22Rv1 (cell line): ENCODE data around the gene EIF2D.
"Not testable (repeated sequence)": the region's sequence is repeated elsewhere in the genome, so short reads cannot be mapped to it uniquely, and the experiment has no call there.

Source experiments
- H3K27ac ChIP-seq: fragments of 450-650 bp; 2 replicates; pipeline ENCODE4 v1.5.1; 2017
- ZFX ChIP-seq: fragments of 450-650 bp; IDR thresholded peaks from 2 replicates; pipeline ENCODE4 v1.6.1; 2017; ENCODE audit warnings: antibody characterized with exemption, borderline replicate concordance
- TF ChIP-seq, protein P1 (sequence below): fragments of 450-650 bp; IDR thresholded peaks from 2 replicates; pipeline ENCODE4 v1.5.1; 2017; ENCODE audit warnings: mild to moderate bottlenecking

EIF2D gene

DNA sequence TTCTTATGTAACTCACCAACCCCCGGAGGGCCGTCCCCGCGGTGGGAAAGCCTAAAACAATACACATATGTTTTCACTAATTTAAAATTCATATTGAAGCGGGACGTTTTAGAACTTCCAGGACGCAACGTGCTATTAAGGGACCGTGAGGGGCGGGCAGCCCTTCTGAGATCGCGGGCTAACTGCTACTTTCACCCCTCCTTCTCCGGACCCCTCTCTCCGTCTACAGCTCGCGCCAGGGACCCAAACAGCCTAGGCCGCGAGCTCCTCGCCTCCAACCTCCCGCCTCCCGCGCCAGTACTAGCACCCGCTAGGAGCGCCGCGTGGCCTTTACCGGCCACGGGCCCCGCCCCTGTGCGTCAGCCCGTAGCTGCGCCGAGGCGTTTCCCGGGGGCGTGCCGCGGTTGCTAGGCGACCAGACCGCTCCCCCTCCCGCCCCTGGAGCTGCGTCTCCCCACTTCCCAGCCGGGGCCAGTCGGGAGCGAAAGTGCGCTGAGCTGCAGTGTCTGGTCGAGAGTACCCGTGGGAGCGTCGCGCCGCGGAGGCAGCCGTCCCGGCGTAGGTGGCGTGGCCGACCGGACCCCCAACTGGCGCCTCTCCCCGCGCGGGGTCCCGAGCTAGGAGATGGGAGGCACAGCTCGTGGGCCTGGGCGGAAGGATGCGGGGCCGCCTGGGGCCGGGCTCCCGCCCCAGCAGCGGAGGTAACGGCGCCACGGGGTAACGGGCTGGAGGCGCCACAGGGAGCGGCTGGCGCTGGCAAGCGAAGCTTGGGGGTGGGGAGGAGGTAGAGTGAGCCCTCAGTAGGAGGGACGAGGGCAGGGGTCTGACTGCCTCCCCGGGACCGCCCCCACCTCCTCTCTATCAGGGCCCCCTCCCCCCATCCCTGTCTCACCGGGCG is 23.1 kb upstream of the EIF2D start, which contains the start of gene DYRK3:
Gene DYRK3, plus strand, starts transcription at position 457 of the 898 bp plus-strand sequence. Its CDS starts 168 bp downstream, at position 625.
- TF ChIP-seq, protein P1, sequence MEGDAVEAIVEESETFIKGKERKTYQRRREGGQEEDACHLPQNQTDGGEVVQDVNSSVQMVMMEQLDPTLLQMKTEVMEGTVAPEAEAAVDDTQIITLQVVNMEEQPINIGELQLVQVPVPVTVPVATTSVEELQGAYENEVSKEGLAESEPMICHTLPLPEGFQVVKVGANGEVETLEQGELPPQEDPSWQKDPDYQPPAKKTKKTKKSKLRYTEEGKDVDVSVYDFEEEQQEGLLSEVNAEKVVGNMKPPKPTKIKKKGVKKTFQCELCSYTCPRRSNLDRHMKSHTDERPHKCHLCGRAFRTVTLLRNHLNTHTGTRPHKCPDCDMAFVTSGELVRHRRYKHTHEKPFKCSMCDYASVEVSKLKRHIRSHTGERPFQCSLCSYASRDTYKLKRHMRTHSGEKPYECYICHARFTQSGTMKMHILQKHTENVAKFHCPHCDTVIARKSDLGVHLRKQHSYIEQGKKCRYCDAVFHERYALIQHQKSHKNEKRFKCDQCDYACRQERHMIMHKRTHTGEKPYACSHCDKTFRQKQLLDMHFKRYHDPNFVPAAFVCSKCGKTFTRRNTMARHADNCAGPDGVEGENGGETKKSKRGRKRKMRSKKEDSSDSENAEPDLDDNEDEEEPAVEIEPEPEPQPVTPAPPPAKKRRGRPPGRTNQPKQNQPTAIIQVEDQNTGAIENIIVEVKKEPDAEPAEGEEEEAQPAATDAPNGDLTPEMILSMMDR, result no peak; the same call in 1 of the 2 replicates
- TF ChIP-seq ZFX, result no peak
- peak within 1 kb of the TSS; percentile 21; the same call in 1 of the 2 replicates for H3K27ac ChIP-seq

DNA sequence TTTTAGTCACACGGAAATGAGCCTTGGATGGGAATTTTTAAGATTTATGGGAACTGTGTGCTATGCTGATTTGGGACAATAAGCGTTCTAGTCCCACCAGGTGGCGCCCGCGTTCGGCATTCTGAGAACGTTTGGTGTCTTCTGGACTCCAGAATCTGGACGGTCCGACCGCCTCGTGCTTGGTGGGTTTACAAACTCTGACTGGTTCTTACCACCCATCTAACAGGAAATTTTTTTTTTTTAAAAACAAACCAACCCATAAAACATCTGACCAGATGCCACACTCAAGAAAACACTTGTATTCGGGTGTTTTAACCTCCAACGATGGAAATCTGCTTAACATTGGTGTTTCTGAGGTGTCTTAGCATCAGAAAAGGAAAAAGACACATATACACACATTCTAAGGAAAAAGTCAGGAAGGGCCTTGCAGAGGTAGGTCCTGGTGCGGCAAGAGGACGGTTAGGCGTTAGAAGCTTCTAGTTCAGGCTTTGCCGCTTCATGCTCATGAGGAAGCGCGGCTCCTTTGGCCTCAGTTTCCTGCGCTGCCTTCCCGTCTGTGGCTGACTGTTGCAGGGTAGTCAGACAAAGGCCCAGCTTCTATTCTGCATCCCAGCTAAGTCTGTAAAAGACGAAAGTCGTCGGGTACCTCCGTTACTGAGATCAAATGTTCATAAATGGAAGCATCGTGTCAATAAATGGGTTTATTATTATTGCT is 22.3 kb upstream of the EIF2D start:
- TF ChIP-seq, protein P1, result peak; percentile 99
- TF ChIP-seq ZFX, result no peak
- peak overlapping the region; percentile 21; the same call in 1 of the 2 replicates for H3K27ac ChIP-seq

DNA sequence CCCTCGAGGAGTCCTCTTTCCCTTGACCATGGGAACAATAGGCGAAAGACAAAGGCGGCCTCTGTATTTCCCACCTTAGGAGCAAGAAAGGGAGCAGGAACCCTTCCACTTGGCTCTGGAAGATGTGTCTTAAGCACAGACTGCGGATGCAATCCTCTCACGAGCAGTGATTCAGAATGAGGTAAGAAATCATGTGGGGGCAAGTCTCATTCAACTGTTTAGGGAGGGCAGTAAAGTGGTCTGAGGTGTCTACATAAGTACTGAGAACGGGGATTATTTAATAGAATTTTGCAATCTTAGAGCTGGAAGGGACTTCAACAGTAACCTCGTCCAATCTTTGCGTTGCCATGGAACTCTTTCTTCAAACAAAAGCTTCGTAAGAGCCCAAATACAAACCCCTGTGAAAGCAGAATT is 21.4 kb upstream of the EIF2D start:
- H3K27ac ChIP-seq, result no peak overlapping the region
- TF ChIP-seq, protein P1, result no peak
- TF ChIP-seq ZFX, result no peak

DNA sequence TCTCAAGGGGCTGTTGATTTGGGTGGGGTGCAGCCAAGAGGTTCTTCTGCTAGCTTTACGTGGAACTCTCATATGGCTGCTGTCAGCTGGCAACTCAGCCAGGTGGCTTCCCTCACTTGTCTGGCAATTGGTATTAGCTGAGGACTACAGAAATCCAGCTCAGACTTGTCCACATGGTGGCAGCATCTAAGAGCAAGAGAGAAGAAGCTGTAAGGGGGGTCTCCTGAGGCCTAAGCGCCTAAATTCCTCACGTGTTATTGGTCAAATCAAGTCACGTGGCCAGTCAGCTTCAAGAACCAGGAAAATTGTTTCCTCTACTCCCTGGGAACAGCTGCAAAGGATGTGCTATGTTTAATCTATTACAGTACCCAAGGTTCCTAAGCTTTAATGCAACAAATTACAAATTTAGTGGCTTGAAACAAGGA is 18.8 kb upstream of the EIF2D start:
- H3K27ac ChIP-seq, result no peak overlapping the region
- no peak for TF ChIP-seq ZFX
- TF ChIP-seq, protein P1, result peak; percentile 65

DNA sequence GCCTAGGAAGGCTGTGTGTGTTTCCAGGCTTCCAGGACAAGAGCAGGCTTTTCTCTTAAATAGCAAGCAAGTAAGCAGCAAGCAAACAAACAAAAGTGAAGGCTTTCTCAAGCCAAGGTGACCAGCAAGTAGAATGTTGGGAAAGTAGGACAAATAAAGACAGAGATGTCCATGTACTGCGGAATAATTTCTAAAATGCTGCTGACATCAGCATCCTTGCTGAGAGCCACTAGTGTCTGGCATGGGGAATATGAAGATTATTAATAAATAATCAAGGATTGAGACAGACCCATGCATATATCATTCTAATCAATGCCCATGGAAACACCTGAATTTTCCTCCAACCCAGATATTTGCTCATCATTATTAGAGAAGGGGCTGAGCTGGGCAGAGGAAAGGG is 16.7 kb upstream of the EIF2D start:
- TF ChIP-seq ZFX, result no peak
- TF ChIP-seq, protein P1, result no peak

DNA sequence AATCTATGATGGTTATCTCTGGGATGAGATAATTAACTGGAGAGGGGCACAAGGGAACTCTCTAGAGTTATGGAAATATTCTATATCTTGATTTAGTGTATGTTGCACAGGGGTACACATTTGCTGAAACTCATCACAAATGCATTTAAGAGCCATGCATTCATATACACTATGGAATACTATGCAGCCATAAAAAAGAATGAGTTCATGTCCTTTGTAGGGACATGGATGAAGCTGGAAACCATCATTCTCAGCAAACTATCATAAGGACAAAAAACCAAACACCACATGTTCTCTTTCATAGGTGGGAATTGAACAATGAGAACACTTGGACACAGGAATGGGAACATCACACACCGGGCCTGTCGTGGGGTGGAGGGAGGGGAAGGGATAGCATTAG is 14.1 kb upstream of the EIF2D start:
- H3K27ac ChIP-seq, result not testable (repeated sequence)

More for the DNA sequence above, 16.7 kb upstream of the EIF2D start:
- H3K27ac ChIP-seq, result no peak overlapping the region

DNA sequence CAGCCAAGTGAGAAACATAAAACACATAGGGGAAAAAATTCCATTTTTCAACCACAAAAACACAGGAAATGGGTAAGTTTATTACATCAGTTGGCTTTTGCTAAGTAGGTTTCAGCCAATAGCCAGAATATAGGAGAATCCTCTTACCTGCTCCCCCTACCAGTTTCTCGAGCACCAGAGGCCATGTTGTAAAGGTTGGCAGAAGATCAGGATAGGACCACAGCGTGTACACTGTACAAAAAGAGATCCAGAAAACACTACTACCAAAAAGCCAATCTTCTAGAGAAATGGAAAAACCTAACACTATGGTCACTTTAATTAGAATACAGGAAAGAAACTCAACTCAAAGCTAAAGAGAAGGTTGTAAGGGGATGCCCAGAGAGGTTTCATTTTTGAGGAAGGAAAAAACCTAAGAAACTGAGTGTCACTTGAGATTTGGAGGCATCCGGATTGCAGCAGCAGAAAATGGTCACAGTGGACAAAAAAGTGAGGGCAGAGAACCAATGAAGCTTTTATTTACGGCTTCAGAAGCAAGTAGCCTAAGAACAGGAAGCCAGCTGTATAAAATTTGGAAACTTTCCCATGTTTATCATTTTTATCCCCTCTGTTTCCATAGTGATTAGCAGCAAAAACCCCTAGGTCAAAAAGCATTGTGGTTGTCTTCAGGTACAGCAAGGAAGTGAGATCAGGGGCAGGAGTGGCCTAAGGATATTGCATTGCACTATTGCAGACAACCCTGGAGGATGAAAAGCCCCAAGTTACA is 2.9 kb downstream of the EIF2D start:
- no peak overlapping the region for H3K27ac ChIP-seq
- TF ChIP-seq ZFX, result no peak
- TF ChIP-seq, protein P1, result no peak
